ENCODE measurements around the gene ANGPTL5.

- TF ChIP-seq POLR2AphosphoS5 (IDR thresholded peaks at IDR 0.05; ENCODE audit: low read depth, low read length) (no peak), SIN3A (IDR thresholded peaks at IDR 0.05; ENCODE audit: borderline replicate concordance, insufficient read depth, low read length) (no peak)
Measured at GRCh38 chr11:101885631-101886030, 30.7 kb downstream of the ANGPTL5 start.
